HepG2 (cell line): Measurements from ENCODE around the gene C1orf87.

Experiments used
- POLR2A ChIP-seq, 2 experiments: IDR thresholded peaks; 2 replicates each; pipeline ENCODE4 v1.6.1; 2011; ENCODE audit warnings: low read depth in 2 of 2, low read length in 2 of 2, mild to moderate bottlenecking in 1 of 2, moderate library complexity in 1 of 2; ENCODE audit not compliant: insufficient read depth in 1 of 2
- SALL2 ChIP-seq: sonication (generic); formaldehyde crosslinking; IDR thresholded peaks from 2 replicates; pipeline ENCODE4 v1.8.1; 2023; ENCODE audit warnings: mild to moderate bottlenecking, missing genetic modification reagents, inconsistent platforms
- SIN3B ChIP-seq: fragments of 150-350 bp; IDR thresholded peaks from 2 replicates; pipeline ENCODE4 v1.6.1; 2014; ENCODE audit warnings: low read length
- SPEN ChIP-seq: sonication (generic); formaldehyde crosslinking; IDR thresholded peaks from 2 replicates; pipeline ENCODE4 v1.5.1; 2020; ENCODE audit warnings: low read depth, mild to moderate bottlenecking, missing genetic modification reagents
- SRF ChIP-seq: IDR thresholded peaks from 2 replicates; pipeline ENCODE4 v1.6.1; 2011; ENCODE audit warnings: mild to moderate bottlenecking, low read depth, low read length, moderate library complexity
- ZBTB7A ChIP-seq: sonication (generic); formaldehyde crosslinking; IDR thresholded peaks from 2 replicates; pipeline ENCODE4 v1.8.0; 2022; ENCODE audit warnings: mild to moderate bottlenecking, missing genetic modification reagents
- ZNF121 ChIP-seq: sonication (generic); formaldehyde crosslinking; IDR thresholded peaks from 2 replicates; pipeline ENCODE4 v1.5.0; 2020; ENCODE audit warnings: mild to moderate bottlenecking, missing genetic modification reagents
- ZNF441 ChIP-seq: sonication (generic); formaldehyde crosslinking; IDR thresholded peaks from 2 replicates; pipeline ENCODE4 v1.7.0; 2021; ENCODE audit warnings: missing genetic modification reagents, borderline replicate concordance
- TF ChIP-seq, protein P1 (sequence below): IDR thresholded peaks from 2 replicates; pipeline ENCODE4 v1.6.1; 2016
- TF ChIP-seq, protein P2 (sequence below): sonication (generic); formaldehyde crosslinking; IDR thresholded peaks from 2 replicates; pipeline ENCODE4 v1.5.0; 2020; ENCODE audit warnings: mild to moderate bottlenecking, missing genetic modification reagents, moderate library complexity
- TF ChIP-seq, protein P3 (sequence below): sonication (generic); formaldehyde crosslinking; IDR thresholded peaks from 2 replicates; pipeline ENCODE4 v1.4.0; 2020; ENCODE audit warnings: missing genetic modification reagents, borderline replicate concordance
- TF ChIP-seq, protein P4 (sequence below): sonication (generic); formaldehyde crosslinking; IDR thresholded peaks from 2 replicates; pipeline ENCODE4 v1.4.0; 2020; ENCODE audit warnings: missing genetic modification reagents

DNA sequence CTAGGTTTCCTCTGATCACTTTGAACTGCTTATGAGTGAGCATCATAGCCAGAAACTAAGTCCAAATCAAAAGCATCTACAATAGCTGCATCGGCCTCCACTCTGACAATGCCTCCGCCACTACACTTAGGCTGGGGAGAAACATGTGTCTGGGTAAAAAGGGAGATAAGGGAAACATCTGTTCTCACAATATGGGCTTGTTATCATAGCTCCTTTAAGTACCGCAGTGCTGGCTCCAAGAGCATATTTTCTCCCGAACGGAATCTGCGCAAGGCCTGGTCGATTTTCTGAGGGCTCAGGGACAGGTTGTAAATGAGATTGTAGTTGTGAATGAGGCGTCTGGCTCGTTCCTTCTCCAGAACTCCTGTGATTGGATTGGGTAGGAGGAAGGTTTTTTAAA is 83.1 kb downstream of the C1orf87 start:
- TF ChIP-seq ZNF121 (CRISPR knock-in tag) (no peak), POLR2A (IDR thresholded peaks at IDR 0.05; ENCODE audit: insufficient read depth in 1 of 2, low read depth in 2 of 2, low read length in 2 of 2) (no peak), SALL2 (no peak), SPEN (CRISPR knock-in tag) (no peak), ZBTB7A (CRISPR knock-in tag) (no peak), SRF (no peak), ZNF441 (CRISPR knock-in tag) (no peak), SIN3B (no peak)
- TF ChIP-seq, protein P1, sequence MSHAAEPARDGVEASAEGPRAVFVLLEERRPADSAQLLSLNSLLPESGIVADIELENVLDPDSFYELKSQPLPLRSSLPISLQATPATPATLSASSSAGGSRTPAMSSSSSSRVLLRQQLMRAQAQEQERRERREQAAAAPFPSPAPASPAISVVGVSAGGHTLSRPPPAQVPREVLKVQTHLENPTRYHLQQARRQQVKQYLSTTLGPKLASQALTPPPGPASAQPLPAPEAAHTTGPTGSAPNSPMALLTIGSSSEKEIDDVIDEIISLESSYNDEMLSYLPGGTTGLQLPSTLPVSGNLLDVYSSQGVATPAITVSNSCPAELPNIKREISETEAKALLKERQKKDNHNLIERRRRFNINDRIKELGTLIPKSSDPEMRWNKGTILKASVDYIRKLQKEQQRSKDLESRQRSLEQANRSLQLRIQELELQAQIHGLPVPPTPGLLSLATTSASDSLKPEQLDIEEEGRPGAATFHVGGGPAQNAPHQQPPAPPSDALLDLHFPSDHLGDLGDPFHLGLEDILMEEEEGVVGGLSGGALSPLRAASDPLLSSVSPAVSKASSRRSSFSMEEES = no peak
- TF ChIP-seq, protein P2, sequence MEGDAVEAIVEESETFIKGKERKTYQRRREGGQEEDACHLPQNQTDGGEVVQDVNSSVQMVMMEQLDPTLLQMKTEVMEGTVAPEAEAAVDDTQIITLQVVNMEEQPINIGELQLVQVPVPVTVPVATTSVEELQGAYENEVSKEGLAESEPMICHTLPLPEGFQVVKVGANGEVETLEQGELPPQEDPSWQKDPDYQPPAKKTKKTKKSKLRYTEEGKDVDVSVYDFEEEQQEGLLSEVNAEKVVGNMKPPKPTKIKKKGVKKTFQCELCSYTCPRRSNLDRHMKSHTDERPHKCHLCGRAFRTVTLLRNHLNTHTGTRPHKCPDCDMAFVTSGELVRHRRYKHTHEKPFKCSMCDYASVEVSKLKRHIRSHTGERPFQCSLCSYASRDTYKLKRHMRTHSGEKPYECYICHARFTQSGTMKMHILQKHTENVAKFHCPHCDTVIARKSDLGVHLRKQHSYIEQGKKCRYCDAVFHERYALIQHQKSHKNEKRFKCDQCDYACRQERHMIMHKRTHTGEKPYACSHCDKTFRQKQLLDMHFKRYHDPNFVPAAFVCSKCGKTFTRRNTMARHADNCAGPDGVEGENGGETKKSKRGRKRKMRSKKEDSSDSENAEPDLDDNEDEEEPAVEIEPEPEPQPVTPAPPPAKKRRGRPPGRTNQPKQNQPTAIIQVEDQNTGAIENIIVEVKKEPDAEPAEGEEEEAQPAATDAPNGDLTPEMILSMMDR (CRISPR knock-in tag) = no peak
- TF ChIP-seq, protein P3, sequence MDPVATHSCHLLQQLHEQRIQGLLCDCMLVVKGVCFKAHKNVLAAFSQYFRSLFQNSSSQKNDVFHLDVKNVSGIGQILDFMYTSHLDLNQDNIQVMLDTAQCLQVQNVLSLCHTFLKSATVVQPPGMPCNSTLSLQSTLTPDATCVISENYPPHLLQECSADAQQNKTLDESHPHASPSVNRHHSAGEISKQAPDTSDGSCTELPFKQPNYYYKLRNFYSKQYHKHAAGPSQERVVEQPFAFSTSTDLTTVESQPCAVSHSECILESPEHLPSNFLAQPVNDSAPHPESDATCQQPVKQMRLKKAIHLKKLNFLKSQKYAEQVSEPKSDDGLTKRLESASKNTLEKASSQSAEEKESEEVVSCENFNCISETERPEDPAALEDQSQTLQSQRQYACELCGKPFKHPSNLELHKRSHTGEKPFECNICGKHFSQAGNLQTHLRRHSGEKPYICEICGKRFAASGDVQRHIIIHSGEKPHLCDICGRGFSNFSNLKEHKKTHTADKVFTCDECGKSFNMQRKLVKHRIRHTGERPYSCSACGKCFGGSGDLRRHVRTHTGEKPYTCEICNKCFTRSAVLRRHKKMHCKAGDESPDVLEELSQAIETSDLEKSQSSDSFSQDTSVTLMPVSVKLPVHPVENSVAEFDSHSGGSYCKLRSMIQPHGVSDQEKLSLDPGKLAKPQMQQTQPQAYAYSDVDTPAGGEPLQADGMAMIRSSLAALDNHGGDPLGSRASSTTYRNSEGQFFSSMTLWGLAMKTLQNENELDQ = no peak
- TF ChIP-seq, protein P4, sequence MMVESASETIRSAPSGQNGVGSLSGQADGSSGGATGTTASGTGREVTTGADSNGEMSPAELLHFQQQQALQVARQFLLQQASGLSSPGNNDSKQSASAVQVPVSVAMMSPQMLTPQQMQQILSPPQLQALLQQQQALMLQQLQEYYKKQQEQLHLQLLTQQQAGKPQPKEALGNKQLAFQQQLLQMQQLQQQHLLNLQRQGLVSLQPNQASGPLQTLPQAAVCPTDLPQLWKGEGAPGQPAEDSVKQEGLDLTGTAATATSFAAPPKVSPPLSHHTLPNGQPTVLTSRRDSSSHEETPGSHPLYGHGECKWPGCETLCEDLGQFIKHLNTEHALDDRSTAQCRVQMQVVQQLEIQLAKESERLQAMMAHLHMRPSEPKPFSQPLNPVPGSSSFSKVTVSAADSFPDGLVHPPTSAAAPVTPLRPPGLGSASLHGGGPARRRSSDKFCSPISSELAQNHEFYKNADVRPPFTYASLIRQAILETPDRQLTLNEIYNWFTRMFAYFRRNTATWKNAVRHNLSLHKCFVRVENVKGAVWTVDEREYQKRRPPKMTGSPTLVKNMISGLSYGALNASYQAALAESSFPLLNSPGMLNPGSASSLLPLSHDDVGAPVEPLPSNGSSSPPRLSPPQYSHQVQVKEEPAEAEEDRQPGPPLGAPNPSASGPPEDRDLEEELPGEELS (CRISPR knock-in tag) = no peak
